Measurements from ENCODE around the gene GTF2F1.
"Not testable (repeated sequence)": the region's sequence is repeated elsewhere in the genome, so short reads cannot be mapped to it uniquely, and the experiment has no call there.

The GTF2F1 gene

GRCh38 chr19:6393074-6393982, at the start of gene GTF2F1:
Gene GTF2F1, minus strand, starts transcription at chr19:6393164. Its CDS starts 169 bp downstream, at chr19:6392995.
- DNase-seq: peak; percentile 93

- DNase-seq: no peak
These were observed 49.2 kb upstream of the GTF2F1 start for GRCh38 chr19:6442087-6442688.

DNA sequence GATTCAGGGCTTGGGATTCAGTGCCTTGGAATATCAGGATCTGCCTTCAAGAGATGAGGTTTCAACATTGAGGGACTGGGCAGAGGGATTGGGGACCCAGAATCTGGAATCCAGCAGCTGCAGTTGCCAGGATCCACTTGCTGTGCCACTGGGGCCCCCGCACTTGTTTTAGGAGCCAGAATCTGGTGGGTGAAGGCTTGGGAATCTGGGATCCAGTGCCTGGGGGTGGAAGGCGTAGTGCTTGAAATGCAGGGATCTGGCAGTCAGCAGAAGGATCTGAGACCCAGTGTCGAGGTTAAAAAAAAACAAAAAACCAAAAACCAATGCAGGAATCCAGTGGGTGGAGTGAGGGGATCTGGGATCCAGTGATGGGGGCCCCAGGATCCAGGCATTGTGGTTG, 47.9 kb upstream of the GTF2F1 start:
- DNase-seq: no peak

GRCh38 chr19:6439743-6440142, 46.8 kb upstream of the GTF2F1 start:
- no peak for DNase-seq

DNA sequence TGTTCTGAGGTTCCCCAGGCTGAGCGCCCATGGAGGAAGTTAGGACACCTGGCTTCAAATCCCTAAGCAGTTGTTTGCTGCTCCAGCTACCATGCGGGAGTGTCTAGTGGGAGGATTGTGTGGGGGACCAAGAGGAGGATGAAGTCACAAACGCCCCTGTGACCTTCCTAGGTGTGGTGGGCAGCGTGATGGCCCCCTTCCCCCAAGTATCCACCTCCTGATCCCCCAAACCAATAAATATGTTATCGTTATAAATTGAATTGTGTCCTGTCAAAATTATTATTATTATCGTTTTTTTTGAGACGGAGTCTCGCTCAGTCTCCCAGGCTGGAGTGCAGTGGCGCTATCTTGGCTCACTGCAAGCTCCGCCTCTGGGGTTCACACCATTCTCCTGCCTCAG, 40.7 kb upstream of the GTF2F1 start, which contains the start of gene SLC25A41:
Gene SLC25A41, minus strand, starts transcription at position 101 of the 400 bp plus-strand sequence. Its CDS starts 70 bp downstream, at position 31.
- DNase-seq: no peak

DNA sequence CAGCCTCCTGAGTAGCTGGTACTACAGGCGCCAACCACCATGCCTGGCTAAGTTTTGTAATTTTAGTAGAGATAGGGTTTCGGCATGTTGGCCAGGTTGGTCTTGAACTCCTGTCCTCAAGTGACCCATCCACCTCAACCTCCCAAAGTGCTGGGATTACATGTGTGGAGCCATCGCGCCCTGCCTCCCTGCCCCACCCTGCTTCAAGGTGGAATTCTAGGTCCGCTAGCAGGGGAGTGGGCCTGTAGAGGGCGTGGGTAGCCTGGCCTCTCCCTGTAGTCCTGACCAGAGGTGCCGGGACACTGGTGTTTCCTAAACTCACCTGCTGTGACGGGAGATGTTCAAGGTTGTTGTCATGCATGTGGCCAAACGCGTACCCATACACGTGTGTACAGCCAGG, 40.2 kb upstream of the GTF2F1 start:
- DNase-seq: no peak

- no peak for DNase-seq
These were observed 38.9 kb upstream of the GTF2F1 start for GRCh38 chr19:6431891-6432290.

- no peak for DNase-seq
These were observed 36.7 kb upstream of the GTF2F1 start for GRCh38 chr19:6429419-6430221.

- not testable (repeated sequence) for DNase-seq
These were observed 35.9 kb upstream of the GTF2F1 start for GRCh38 chr19:6428692-6429418.

DNA sequence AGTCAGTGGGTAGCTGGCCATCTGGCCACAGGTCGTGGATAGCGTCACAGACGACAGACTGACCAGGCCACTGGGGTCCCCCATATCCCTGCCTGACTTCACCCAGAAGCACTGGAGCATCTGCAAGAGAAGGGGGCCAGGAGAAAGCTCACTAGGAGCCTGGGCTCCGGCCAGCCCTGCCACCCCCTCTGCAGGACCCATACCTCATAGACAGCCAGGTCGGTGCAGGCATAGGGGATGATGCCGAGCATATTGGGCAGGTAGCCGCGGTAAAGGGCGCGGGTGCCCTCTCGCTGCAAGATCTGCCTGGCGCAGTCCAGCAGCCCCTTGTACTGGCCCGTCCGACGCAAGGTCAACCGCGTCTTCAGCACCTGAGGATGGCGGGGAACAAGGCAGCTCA, 34.2 kb upstream of the GTF2F1 start:
- no peak for DNase-seq

DNA sequence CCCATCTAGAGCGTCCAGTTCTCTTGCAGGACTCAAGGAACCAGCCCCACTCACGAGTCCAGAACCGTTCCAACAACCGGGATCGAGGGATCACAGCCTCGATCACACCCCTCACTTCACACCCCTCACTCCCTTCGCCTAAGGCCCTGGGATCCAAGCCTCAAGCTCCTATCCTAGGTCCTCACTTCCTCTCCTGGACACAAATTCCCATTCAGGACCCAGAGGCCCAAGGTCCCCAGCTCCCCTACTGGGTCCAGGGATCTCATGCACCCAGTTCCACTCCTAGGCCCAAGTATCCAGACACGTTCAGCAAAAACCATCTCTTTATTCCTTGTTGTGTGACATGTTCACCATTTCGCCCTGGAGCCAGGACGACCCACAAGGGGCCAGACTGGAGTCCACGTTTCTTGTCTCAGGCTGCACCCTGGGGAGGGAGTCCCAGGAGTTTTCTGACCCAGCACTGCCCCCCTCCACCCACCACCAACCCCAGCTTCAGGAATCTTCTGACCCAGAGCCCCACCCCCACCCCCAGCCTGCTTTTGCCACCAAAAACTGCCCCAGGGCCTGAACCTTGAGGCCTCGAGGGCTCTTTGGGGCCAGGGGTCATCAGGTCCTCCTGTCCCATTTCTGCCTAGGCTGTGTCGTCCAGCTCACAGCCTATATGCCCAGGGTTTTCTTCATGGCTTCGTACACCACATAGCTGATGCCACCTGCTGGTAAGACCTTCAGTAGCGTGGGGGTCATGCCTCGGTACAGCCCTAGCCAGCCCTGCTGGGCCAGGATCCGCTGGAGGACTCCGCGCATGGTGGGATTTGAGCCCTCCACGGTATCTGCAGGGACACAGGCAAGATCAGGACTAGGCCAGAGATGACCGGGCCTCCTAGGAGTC, 33.0 kb upstream of the GTF2F1 start:
- no peak for DNase-seq

DNA sequence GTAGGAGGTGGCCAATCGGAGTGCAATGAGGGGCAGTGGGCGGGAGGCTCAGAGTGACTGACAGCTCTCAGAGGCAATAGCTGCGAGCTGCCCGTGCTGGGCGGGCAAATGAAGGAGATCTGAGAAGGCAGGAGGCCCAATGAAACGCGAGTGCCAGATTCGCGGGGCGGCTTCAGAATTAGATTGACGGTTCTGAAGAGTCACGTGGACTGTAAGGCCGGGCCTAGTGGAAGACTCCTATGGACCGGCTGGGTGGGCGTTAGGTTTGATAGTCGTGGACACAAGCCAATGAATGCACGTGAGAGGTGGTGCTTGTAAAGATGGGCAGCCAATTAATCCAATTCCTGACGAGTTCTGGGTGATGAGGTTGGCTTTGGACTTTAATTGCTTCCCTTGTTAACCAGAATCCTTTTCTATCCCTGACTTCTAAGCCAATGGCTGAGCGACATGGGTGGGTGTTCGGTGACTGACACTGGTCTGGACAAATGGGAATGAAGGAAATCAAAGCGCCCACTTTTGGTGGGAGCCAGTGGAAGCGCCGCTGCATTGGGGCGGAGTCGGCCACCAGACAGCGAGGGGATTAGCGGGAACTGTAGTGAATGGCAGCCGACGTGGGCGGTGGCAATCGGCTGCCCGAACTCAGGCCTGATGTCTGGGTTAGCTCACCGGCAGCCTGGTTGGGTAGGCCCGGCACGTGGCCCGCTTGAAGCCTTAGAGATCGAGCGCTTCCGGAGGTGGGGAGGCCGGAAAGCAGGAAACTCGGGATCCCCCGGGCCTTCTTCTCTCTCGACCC, 32.2 kb upstream of the GTF2F1 start:
- DNase-seq: peak; percentile 98

DNA sequence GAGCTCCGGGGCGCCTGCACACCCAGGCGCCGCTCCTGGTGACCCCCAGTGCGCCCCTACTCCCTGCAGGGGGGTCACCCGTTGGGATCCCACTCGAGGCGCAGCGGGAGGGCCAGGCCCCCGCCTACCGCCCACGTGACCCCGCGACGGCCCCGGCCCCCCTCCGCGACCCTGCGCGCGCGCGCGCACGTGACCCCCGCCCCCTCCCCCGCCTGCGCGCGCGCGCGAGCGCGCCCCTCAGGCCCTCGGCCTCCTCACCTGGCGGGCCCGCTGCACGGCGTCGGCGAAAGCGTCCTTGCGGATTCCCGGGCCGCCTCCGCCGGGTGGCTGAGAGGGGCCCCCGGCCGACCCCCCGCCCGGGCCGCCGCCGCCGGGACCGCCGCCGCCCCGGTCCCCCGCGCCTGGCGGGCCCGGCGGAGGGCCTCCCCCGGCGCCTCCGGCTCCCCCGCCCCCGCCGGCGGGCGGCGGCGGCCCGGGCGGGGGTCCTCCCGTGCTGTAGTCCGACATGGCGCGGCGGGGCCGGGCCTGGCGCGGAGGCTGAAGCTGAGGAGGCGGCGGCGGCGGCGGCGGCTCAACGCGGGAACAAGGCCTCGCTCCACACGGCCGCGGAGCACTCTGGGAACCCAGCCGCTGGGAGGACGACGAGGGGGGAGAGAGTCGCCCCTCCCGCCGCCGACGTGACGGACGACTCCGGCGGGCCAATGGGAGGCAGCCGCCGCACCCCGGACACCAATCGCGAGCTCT, 31.4 kb upstream of the GTF2F1 start, which contains the start of gene KHSRP:
Gene KHSRP, minus strand, starts transcription at position 617 of the 744 bp plus-strand sequence. Its CDS starts 110 bp downstream, at position 507.
- peak; percentile 59 for DNase-seq

DNA sequence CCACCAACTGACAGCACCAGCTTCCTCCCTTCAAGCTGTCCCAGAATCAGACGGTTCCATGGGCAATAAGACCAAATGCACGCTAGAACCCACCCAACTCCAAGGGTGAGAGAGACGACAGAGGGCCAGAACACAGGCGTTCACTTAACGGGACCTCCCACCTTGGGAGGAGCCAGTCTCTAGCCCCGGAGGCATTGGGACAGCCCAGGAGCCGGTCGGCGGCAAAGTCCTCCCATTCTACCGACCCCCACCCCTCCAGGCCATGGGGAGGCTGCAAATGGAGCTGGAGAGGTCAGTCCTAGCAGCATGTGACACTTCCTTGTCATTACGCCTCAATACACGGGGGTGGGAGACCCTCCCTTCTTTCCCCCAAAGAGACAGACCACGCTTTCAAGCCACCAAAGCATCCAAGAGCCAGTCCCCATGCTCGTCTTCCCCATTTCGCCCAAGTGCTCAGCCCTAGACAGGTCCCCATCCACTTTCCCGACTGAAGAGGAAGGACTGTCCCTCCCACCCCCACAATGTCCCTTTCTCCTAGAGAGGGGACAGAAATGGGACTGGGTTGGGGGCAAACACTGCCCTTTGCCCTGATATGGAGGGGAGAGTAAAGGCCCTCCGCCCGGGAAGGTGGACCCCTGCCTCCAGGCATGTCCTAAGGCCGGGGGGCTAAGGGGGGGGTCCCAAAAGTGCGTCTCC, 30.7 kb upstream of the GTF2F1 start:
- peak; percentile 39 for DNase-seq

DNA sequence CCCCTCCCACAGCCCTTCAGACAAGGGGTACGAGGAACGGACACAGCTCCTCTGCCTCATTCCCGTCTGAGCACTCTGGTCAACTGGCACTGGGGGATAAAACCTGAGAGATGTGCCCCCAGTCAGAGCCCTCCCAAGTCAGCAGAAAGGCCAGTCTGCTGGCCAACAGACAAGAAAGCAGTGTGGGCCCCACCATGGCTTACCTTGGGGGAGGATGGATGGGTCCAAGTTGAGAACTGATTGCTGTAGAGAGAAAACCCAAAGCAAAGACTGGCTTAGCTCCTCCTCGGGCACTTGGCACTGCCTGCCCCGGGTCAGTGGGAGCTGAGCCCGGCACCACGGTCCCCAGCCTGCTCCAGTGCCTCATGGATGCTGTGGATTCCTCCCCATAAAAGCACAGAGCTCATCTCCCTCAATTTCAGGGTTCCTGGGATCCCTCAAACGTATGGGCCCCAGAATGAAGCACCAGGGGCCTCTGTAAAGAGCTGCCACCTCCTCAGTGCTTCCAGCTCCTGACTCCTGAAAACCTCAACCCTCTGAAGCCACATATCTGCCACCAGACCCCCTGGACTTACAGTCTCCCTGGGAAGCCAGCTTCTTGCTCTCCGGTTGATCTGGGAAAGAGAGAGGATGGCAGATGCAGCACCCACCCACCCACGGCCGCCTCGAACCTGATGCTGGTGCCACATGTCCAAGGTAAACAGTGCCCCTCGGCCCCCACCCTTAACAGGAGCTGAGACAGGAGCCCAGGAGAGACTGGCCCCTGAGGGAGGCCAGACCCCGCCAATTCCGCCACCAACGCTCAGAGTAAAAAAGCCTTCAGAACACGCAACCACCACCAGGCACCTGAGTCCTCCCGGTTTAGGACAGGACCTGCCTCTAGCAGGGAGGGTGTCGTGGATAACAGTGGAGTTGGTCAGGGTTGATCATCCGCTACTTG, 28.4 kb upstream of the GTF2F1 start:
- DNase-seq: no peak

DNA sequence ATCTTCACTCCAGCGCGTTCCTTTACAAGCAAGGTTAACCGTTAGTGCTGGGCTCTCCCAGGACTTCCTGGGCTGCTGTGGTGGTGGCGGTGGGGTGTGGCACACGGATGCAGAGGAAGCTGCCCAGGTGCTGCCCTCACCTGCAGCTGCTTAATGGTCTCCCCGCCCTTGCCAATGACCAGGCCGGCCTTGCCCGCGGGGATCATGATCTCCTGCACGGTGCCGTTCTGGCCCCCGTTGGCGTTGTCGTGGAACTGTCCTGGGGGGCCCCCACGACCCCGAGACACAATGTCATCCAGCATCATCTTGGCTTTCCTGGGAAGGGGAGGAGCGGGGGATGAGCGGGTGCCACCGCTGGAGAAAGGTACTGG, 25.6 kb upstream of the GTF2F1 start:
- no peak for DNase-seq

GRCh38 chr19:6417713-6418561, 25.0 kb upstream of the GTF2F1 start:
- DNase-seq: no peak
